SK-N-SH (cell line): ENCODE measurements around the gene GAS6. TPM values are rescaled to one million over a fixed set of nuclear protein-coding genes. Genes with fewer than 3 reads are reported as not detected.

ENCODE experiments used
- CTCF ChIA-PET: fragments of 300-600, 350-600 bp; formaldehyde crosslinking; extraction: SDS; loops from one replicate; lab custom pipeline; 2021; lab: Yijun Ruan, JAX
- POLR2A ChIA-PET: fragments of 350-600 bp; sonication (Branson Sonifier 250); formaldehyde crosslinking; extraction: SDS; loops from one replicate; lab custom pipeline; 2020; ENCODE audit warnings: antibody characterized with exemption, inconsistent platforms; lab: Yijun Ruan, JAX
- DNase-seq: peaks from one replicate; pipeline ENCODE4 v3.0.0; 2012
- H2AFZ ChIP-seq: fragments of 200-600 bp; sonication (generic); 2 replicates; pipeline ENCODE4 v1.8.1; 2016; ENCODE audit warnings: antibody characterized with exemption, mild to moderate bottlenecking, low read depth
- H3F3A ChIP-seq: fragments of 200-600 bp; sonication (generic); replicated peaks from 2 replicates; pipeline ENCODE3; 2016; ENCODE audit warnings: antibody characterized with exemption, mild to moderate bottlenecking; ENCODE audit not compliant: insufficient read depth
- H3K27ac ChIP-seq, 2 experiments: fragments of 200-500 bp in 1 of 2; fragments of 200-600 bp in 1 of 2; sonication (Bioruptor generic) in 1 of 2; sonication (generic), shearing (Covaris generic) in 1 of 2; 2 replicates each; pipeline versions ENCODE4 v1.5.1 to v1.6.1; 2014 to 2016; ENCODE audit warnings: low read depth in 2 of 2, inconsistent platforms in 1 of 2, low read length in 1 of 2, mild to moderate bottlenecking in 1 of 2, mixed read lengths in 1 of 2
- H3K27me3 ChIP-seq: fragments of 200-600 bp; sonication (generic), shearing (Covaris generic); 2 replicates; pipeline ENCODE4 v1.6.1; 2016; ENCODE audit warnings: mixed run types; ENCODE audit not compliant: insufficient read depth
- H3K36me3 ChIP-seq, 2 experiments: fragments of 200-500 bp in 1 of 2; fragments of 200-600 bp in 1 of 2; sonication (Bioruptor generic) in 1 of 2; sonication (generic) in 1 of 2; replicated peaks in 1 of 2; 2 replicates each; pipeline versions ENCODE3 to v1.5.1; 2014 to 2016; ENCODE audit warnings: low read length in 1 of 2, mild to moderate bottlenecking in 1 of 2; ENCODE audit not compliant: insufficient read depth in 2 of 2, control insufficient read depth in 1 of 2
- H3K4me1 ChIP-seq, 2 experiments: fragments of 200-500 bp in 1 of 2; fragments of 200-600 bp in 1 of 2; sonication (Bioruptor generic) in 1 of 2; sonication (generic), shearing (Covaris generic) in 1 of 2; 2 replicates each; pipeline versions ENCODE4 v1.5.1 to v1.6.1; 2014 to 2016; ENCODE audit warnings: low read depth in 1 of 2, low read length in 1 of 2, mixed run types in 1 of 2; ENCODE audit not compliant: insufficient read depth in 2 of 2, control insufficient read depth in 1 of 2
- H3K4me2 ChIP-seq: fragments of 200-600 bp; sonication (generic), shearing (Covaris generic); 2 replicates; pipeline ENCODE4 v1.6.1; 2017; ENCODE audit warnings: mixed run types
- H3K4me3 ChIP-seq, 2 experiments: fragments of 200-500 bp in 1 of 2; fragments of 200-600 bp in 1 of 2; sonication (Bioruptor generic) in 1 of 2; sonication (generic), shearing (Covaris generic) in 1 of 2; 2 replicates each; pipeline versions ENCODE4 v1.5.1 to v1.8.1; 2014 to 2016; ENCODE audit warnings: low read depth in 2 of 2, inconsistent platforms in 1 of 2, low read length in 1 of 2, mild to moderate bottlenecking in 1 of 2, mixed read lengths in 1 of 2, moderate library complexity in 1 of 2
- H3K79me2 ChIP-seq: fragments of 200-600 bp; sonication (generic); 2 replicates; pipeline ENCODE4 v1.8.1; 2017; ENCODE audit warnings: mild to moderate bottlenecking; ENCODE audit not compliant: insufficient read depth
- H3K9ac ChIP-seq: fragments of 200-600 bp; sonication (generic); 2 replicates; pipeline ENCODE4 v1.6.1; 2017; ENCODE audit warnings: mixed run types
- H3K9me2 ChIP-seq: fragments of 200-600 bp; sonication (generic); 2 replicates; pipeline ENCODE4 v1.6.1; 2017; ENCODE audit warnings: mixed run types
- H3K9me3 ChIP-seq: fragments of 200-600 bp; sonication (generic); 2 replicates; pipeline ENCODE4 v1.6.1; 2017; ENCODE audit warnings: mixed run types, mild to moderate bottlenecking, moderate library complexity
- H4K20me1 ChIP-seq: fragments of 200-600 bp; sonication (generic); 2 replicates; pipeline ENCODE4 v1.6.1; 2017; ENCODE audit warnings: mild to moderate bottlenecking, mixed run types; ENCODE audit not compliant: insufficient read depth
- CHD2 ChIP-seq: fragments of 150-350 bp; IDR thresholded peaks from 2 replicates; pipeline ENCODE4 v1.6.1; 2018; ENCODE audit warnings: low read length; ENCODE audit not compliant: partially characterized antibody
- ELF1 ChIP-seq: IDR thresholded peaks from 2 replicates; pipeline ENCODE4 v1.4.0; 2012
- EZH2phosphoT487 ChIP-seq: fragments of 200-600 bp; sonication (generic); IDR thresholded peaks from 2 replicates; pipeline ENCODE4 v1.6.1; 2017; ENCODE audit warnings: low read depth, mixed run types, mild to moderate bottlenecking, antibody characterized with exemption, moderate library complexity, borderline replicate concordance
- MXI1 ChIP-seq: IDR thresholded peaks from 2 replicates; pipeline ENCODE4 v1.6.1; 2012; ENCODE audit warnings: mild to moderate bottlenecking, low read depth, low read length, improper control_type of control experiment
- PBX3 ChIP-seq: IDR thresholded peaks from 2 replicates; pipeline ENCODE4; 2012
- RFX5 ChIP-seq: IDR thresholded peaks from 2 replicates; pipeline ENCODE4 v1.6.1; 2012; ENCODE audit warnings: mild to moderate bottlenecking, improper control_type of control experiment, low read length
- RXRA ChIP-seq: IDR thresholded peaks from 2 replicates; pipeline ENCODE4 v1.4.0; 2012; ENCODE audit warnings: low read depth, mild to moderate bottlenecking, borderline replicate concordance
- TCF12 ChIP-seq: IDR thresholded peaks from 2 replicates; pipeline ENCODE4 v1.4.0; 2012
- YY1 ChIP-seq: IDR thresholded peaks from 2 replicates; pipeline ENCODE4 v1.4.0; 2012; ENCODE audit warnings: low read depth, mild to moderate bottlenecking
- WGBS: methylation state at CpG from one replicate; pipeline ENCODE4 v1.1.6; 2017; ENCODE audit warnings: low lambda C conversion rate; 5-methylcytosine and 5-hydroxymethylcytosine counted together
- polyA plus RNA-seq, 3 experiments: library from polyadenylated mRNA; depleted of rRNA; stranded (reverse); fragments of >200 nt; gene quantifications; 2 replicates each; pipeline ENCODE4 v1.2.3, GENCODE V29; 2012
- TF ChIP-seq, protein P1 (sequence below): fragments of 150-350 bp; IDR thresholded peaks from 2 replicates; pipeline ENCODE4 v1.6.1; 2016; ENCODE audit warnings: mild to moderate bottlenecking, low read depth, low read length
- TF ChIP-seq, protein P2 (sequence below): IDR thresholded peaks from 2 replicates; pipeline ENCODE4 v1.6.1; 2012; ENCODE audit warnings: mild to moderate bottlenecking, low read depth, low read length, moderate library complexity

GAS6 gene
- polyA plus RNA-seq, 1 of the 3 experiments (the other 2 are of a cell fraction) = 380 TPM

- TF ChIP-seq, protein P1, sequence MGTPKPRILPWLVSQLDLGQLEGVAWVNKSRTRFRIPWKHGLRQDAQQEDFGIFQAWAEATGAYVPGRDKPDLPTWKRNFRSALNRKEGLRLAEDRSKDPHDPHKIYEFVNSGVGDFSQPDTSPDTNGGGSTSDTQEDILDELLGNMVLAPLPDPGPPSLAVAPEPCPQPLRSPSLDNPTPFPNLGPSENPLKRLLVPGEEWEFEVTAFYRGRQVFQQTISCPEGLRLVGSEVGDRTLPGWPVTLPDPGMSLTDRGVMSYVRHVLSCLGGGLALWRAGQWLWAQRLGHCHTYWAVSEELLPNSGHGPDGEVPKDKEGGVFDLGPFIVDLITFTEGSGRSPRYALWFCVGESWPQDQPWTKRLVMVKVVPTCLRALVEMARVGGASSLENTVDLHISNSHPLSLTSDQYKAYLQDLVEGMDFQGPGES = no peak
- TF ChIP-seq ELF1 = no peak
- no peak for TF ChIP-seq TCF12
- TF ChIP-seq CHD2 = no peak
- TF ChIP-seq, all 33 proteins: peak for 0
These were observed 55.6 kb downstream of the GAS6 start (continued) for GRCh38 chr13:113808058-113808834.

DNA sequence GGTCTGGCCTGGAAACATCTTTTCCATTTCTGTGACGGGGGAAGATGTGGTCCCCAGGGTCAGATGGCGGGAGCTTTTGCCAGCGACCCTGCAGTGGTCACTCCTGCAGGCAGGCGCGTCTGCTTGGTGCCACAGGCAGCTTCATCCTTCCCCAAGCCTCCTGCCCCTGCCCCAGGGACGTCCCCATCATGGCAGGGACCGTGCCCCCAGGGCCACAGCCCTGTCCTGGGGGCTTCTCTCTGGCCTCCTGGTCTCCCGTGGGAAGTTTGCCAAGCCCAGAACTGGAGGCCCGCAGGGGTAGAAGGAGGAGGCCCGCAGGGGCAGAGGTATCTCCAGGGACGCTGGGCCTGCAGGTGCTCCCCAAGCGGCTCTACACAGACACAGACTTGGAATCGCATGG, 57.4 kb downstream of the GAS6 start:
- Histone ChIP-seq H3K36me3 (no peaks in the 10 kb centered on the region), H3K27me3 (no peaks in the 10 kb centered on the region), H3K4me2 (no peak overlapping the region), H3K9me2 (no peaks in the 10 kb centered on the region), H3K27ac (no peak overlapping the region), H3K79me2 (no peaks in the 10 kb centered on the region), H4K20me1 (no peaks in the 10 kb centered on the region), H3F3A (no peaks in the 10 kb centered on the region), H3K9me3 (no peaks in the 10 kb centered on the region), H3K4me3 (no peak overlapping the region), H2AFZ (no peak overlapping the region)
- ChIA-PET POLR2A (no interaction called here), CTCF (interaction anchor here (1.2 kb wide), 1 partner anchor 10 kb away, joined by 3 read pairs; no protein-coding TSS in a partner anchor)
- 68% methylated on average over 3 of the region's 13 CpGs for WGBS
- no peak for DNase-seq
- no peak for TF ChIP-seq RXRA
- TF ChIP-seq YY1 = no peak
- no peak for TF ChIP-seq PBX3
- TF ChIP-seq EZH2phosphoT487 = no peak
- TF ChIP-seq, all 33 proteins: peak for 0
- Histone ChIP-seq H3K9ac (no peak overlapping the region), H3K4me1 (peaks cover 0 to 11% of the 10 kb centered on the region in 2 experiments; a peak in 1 of 4 replicates)

DNA sequence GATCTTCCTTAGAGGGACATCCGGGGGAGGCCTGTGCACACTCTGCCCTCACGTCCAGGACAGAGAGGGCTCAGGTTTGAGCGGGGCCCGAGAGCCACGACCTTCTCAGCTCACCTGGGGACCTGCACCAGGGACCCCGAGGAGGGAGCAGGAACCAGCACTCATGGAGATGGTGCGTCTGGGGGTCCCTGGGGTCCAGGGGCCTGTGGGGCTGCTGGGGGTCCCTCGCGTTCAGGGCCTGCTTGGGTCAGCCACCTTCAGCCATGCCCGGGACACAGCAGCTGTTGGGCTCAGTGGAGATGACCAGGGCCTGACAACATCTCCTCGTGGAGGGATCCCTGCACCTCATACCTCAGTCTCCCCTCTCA, 57.8 kb downstream of the GAS6 start:
- DNase-seq = no peak
- Histone ChIP-seq H3K36me3 (no peaks in the 10 kb centered on the region), H3F3A (no peaks in the 10 kb centered on the region), H3K4me3 (no peak overlapping the region), H2AFZ (no peak overlapping the region), H3K79me2 (no peaks in the 10 kb centered on the region), H3K27ac (no peak overlapping the region), H3K9ac (no peak overlapping the region), H3K4me2 (no peak overlapping the region), H3K9me2 (no peaks in the 10 kb centered on the region), H3K4me1 (peaks cover 0 to 13% of the 10 kb centered on the region in 2 experiments; a peak in 1 of 4 replicates), H3K9me3 (no peaks in the 10 kb centered on the region), H3K27me3 (no peaks in the 10 kb centered on the region), H4K20me1 (no peaks in the 10 kb centered on the region)
- CTCF ChIA-PET = interaction anchor here (1.2 kb wide), 1 partner anchor 10 kb away, joined by 3 read pairs; no protein-coding TSS in a partner anchor
- 74% methylated on average over 9 of the region's 11 CpGs for WGBS
- no peak for TF ChIP-seq ELF1
- TF ChIP-seq MXI1 = no peak
- TF ChIP-seq, protein P2, sequence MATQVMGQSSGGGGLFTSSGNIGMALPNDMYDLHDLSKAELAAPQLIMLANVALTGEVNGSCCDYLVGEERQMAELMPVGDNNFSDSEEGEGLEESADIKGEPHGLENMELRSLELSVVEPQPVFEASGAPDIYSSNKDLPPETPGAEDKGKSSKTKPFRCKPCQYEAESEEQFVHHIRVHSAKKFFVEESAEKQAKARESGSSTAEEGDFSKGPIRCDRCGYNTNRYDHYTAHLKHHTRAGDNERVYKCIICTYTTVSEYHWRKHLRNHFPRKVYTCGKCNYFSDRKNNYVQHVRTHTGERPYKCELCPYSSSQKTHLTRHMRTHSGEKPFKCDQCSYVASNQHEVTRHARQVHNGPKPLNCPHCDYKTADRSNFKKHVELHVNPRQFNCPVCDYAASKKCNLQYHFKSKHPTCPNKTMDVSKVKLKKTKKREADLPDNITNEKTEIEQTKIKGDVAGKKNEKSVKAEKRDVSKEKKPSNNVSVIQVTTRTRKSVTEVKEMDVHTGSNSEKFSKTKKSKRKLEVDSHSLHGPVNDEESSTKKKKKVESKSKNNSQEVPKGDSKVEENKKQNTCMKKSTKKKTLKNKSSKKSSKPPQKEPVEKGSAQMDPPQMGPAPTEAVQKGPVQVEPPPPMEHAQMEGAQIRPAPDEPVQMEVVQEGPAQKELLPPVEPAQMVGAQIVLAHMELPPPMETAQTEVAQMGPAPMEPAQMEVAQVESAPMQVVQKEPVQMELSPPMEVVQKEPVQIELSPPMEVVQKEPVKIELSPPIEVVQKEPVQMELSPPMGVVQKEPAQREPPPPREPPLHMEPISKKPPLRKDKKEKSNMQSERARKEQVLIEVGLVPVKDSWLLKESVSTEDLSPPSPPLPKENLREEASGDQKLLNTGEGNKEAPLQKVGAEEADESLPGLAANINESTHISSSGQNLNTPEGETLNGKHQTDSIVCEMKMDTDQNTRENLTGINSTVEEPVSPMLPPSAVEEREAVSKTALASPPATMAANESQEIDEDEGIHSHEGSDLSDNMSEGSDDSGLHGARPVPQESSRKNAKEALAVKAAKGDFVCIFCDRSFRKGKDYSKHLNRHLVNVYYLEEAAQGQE = no peak
- no peak for TF ChIP-seq RFX5
- TF ChIP-seq, protein P1 = no peak
- POLR2A ChIA-PET = no interaction called here
